OCI-LY7 (cell line): ENCODE data around the gene DOK1. TPM values are rescaled to one million over a fixed set of nuclear protein-coding genes. Genes with fewer than 3 reads are reported as not detected.

Experiments
- BruUV-seq: library from RNA; stranded (reverse); fragments of 400-500 nt; replicated peaks from 2 replicates; lab custom pipeline; 2021; lab: Mats Ljungman, UMichigan
- CTCF ChIA-PET: fragments of 300-600 bp; sonication (Branson Sonifier 250); formaldehyde crosslinking; loops from one replicate; lab custom pipeline; 2022; ENCODE audit warnings: antibody characterized with exemption; ENCODE audit not compliant: unreplicated experiment; lab: Charles Lee
- POLR2A ChIA-PET: fragments of 300-600 bp; sonication (Branson Sonifier 250); formaldehyde crosslinking; loops from one replicate; lab custom pipeline; 2022; ENCODE audit warnings: antibody characterized with exemption; lab: Charles Lee
- DNase-seq: peaks from one replicate; pipeline ENCODE4 v3.0.0-alpha.2; 2015; ENCODE audit warnings: low spot score
- H2AFZ ChIP-seq: fragments of 200-600 bp; sonication (generic), shearing (Covaris generic); 2 replicates; pipeline ENCODE4 v1.6.1; 2014; ENCODE audit warnings: mild to moderate bottlenecking, antibody characterized with exemption, low read length, moderate library complexity
- H3K27ac ChIP-seq: fragments of 200-600 bp; sonication (generic); 2 replicates; pipeline ENCODE4 v1.5.1; 2014; ENCODE audit warnings: mixed run types, low read depth, mild to moderate bottlenecking, moderate library complexity, low read length, inconsistent platforms; ENCODE audit not compliant: poor library complexity, severe bottlenecking
- H3K36me3 ChIP-seq: fragments of 200-600 bp; sonication (generic); 2 replicates; pipeline ENCODE4 v1.6.1; 2014; ENCODE audit warnings: mild to moderate bottlenecking, antibody characterized with exemption, low read length, moderate library complexity, mixed read lengths; ENCODE audit not compliant: insufficient read depth
- H3K4me1 ChIP-seq: fragments of 200-600 bp; sonication (generic); 2 replicates; pipeline ENCODE4 v1.5.1; 2014; ENCODE audit warnings: mild to moderate bottlenecking, low read length; ENCODE audit not compliant: insufficient read depth, poor library complexity, severe bottlenecking
- H3K4me2 ChIP-seq: fragments of 200-600 bp; sonication (generic); 2 replicates; pipeline ENCODE4 v1.6.1; 2014; ENCODE audit warnings: mild to moderate bottlenecking, low read length
- H3K4me3 ChIP-seq: fragments of 200-600 bp; sonication (generic); 2 replicates; pipeline ENCODE4 v1.5.1; 2014; ENCODE audit warnings: mild to moderate bottlenecking, low read depth, low read length; ENCODE audit not compliant: poor library complexity, severe bottlenecking
- H3K79me2 ChIP-seq: fragments of 200-600 bp; sonication (generic); 2 replicates; pipeline ENCODE4 v1.6.1; 2016; ENCODE audit warnings: low read depth, mild to moderate bottlenecking, low read length, moderate library complexity, mixed read lengths; ENCODE audit not compliant: insufficient read depth
- H3K9me2 ChIP-seq: fragments of 200-600 bp; sonication (generic); 2 replicates; pipeline ENCODE4 v1.6.1; 2016; ENCODE audit warnings: mild to moderate bottlenecking, low read length, mixed read lengths; ENCODE audit not compliant: insufficient read depth
- H3K9me3 ChIP-seq: fragments of 200-600 bp; sonication (generic); 2 replicates; pipeline ENCODE4 v1.6.1; 2014; ENCODE audit warnings: mild to moderate bottlenecking, mixed run types, low read length, mixed read lengths
- H4K20me1 ChIP-seq: fragments of 200-600 bp; sonication (generic); 2 replicates; pipeline ENCODE4 v1.6.1; 2014; ENCODE audit warnings: mild to moderate bottlenecking, antibody characterized with exemption, low read length, moderate library complexity, mixed read lengths; ENCODE audit not compliant: insufficient read depth
- EZH2phosphoT487 ChIP-seq: fragments of 200-600 bp; sonication (generic); IDR thresholded peaks from 2 replicates; pipeline ENCODE4 v1.6.1; 2018; ENCODE audit warnings: low read depth, borderline replicate concordance, mild to moderate bottlenecking, mixed run types, antibody characterized with exemption, low read length, moderate library complexity, mixed read lengths
- intact Hi-C: fragments of 100-400 bp; cut with micrococcal nuclease; formaldehyde crosslinking; loops from one replicate; pipeline ENCODE4 v1.10.0; 2022; ENCODE audit not compliant: unreplicated experiment
- total RNA-seq, 2 experiments: library from RNA; depleted of rRNA in 1 of 2; stranded (reverse); fragments of >200 nt in 1 of 2; shearing (Covaris generic) in 1 of 2; gene quantifications; 2 replicates each; pipeline ENCODE4 v1.2.3, GENCODE V29; 2014 to 2022
- TF ChIP-seq, protein P1 (sequence below): fragments of 200-600 bp; sonication (generic); conservative IDR thresholded peaks from 2 replicates; pipeline ENCODE4 v1.5.1; 2014; ENCODE audit warnings: mild to moderate bottlenecking, antibody characterized with exemption, low read length, moderate library complexity, mixed read lengths

DOK1 gene
- total RNA-seq, 2 experiments from 2014 or later = 9.5 to 13.4 TPM

DNA sequence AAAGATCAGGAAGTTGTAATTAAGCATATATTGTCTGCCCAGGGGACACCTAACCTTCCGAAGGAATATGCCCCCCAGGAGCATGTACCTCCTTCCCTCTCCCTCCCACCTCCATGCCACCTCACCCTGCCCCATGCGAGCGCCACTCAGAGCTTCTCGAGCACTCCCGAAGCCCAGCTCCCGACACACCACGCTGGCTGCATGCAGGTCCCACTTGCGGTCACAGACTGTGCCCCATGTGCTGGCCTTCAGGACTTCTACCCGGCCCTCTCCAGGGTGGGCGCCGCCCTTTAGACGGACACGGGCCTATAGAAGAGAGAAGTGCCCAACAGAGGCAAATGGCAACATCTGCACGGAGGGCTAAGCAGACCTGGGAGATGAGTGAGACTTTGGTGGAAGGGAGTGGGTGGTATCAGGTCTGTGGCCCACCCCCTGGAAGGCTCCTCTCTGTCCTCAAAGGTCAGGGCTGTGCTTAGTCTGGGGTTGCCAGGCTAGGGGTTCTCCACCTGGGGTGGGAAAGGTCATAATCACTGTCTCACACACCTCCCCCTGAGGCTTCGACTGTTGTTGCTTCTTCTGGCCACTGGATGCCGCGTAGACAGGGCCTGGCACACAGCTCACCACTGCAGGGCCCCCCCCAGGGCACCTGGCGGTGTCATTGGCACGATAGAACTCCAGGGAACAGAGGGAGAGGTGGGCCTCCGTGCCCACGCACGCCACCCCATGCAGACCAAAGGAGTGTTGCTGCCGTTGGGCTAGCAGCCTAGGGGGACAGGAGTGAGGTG is 18.2 kb upstream of the DOK1 start:
- CTCF ChIA-PET = no interaction called here
- H3K9me2 ChIP-seq = no peaks in the 10 kb centered on the region
- intact Hi-C loops = no loop called here
- no TSS peak for BruUV-seq
- H3K4me1 ChIP-seq = peaks cover 9% of the 10 kb centered on the region
- no peak overlapping the region for H2AFZ ChIP-seq
- H4K20me1 ChIP-seq = no peaks in the 10 kb centered on the region
- DNase-seq = no peak
- H3K4me2 ChIP-seq = no peak overlapping the region
- H3K9me3 ChIP-seq = no peaks in the 10 kb centered on the region
- peaks cover under 1% of the 10 kb centered on the region; the same call in 1 of the 2 replicates for H3K79me2 ChIP-seq
- POLR2A ChIA-PET = no interaction called here
- H3K4me3 ChIP-seq = no peak overlapping the region
- H3K27ac ChIP-seq = no peak overlapping the region
- TF ChIP-seq, protein P1, sequence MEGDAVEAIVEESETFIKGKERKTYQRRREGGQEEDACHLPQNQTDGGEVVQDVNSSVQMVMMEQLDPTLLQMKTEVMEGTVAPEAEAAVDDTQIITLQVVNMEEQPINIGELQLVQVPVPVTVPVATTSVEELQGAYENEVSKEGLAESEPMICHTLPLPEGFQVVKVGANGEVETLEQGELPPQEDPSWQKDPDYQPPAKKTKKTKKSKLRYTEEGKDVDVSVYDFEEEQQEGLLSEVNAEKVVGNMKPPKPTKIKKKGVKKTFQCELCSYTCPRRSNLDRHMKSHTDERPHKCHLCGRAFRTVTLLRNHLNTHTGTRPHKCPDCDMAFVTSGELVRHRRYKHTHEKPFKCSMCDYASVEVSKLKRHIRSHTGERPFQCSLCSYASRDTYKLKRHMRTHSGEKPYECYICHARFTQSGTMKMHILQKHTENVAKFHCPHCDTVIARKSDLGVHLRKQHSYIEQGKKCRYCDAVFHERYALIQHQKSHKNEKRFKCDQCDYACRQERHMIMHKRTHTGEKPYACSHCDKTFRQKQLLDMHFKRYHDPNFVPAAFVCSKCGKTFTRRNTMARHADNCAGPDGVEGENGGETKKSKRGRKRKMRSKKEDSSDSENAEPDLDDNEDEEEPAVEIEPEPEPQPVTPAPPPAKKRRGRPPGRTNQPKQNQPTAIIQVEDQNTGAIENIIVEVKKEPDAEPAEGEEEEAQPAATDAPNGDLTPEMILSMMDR = no peak; the same call in 1 of the 2 replicates
- no peak for TF ChIP-seq EZH2phosphoT487
- H3K36me3 ChIP-seq = peaks cover 22% of the 10 kb centered on the region; the same call in 1 of the 2 replicates

DNA sequence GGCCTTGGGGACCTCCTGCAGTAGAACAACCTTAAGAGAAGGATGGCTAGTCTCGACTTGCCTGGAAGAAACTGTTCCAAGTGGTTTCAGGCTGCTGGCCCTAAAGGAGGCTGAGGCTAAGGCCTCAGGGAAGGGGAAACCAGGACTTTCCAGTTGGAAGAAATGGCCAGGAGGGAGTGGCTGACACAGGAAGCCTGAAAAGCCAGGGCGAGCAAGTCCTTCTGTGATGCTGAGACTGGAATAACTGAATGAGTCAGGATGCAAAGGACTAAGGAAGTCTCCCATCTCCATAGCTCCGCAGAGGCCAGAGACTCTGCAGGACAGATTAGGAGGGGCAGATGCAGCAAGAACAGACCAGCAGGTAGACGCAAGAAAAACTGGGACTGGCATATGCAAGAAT is 17.4 kb upstream of the DOK1 start:
- H3K36me3 ChIP-seq = peaks cover 14% of the 10 kb centered on the region; the same call in 1 of the 2 replicates
- H3K79me2 ChIP-seq = no peaks in the 10 kb centered on the region
- H3K27ac ChIP-seq = no peak overlapping the region
- no peak overlapping the region for H2AFZ ChIP-seq
- peaks cover under 1% of the 10 kb centered on the region for H3K4me1 ChIP-seq
- no peaks in the 10 kb centered on the region for H4K20me1 ChIP-seq
- no peak overlapping the region for H3K4me3 ChIP-seq
- intact Hi-C loops = no loop called here
- POLR2A ChIA-PET = no interaction called here
- no peaks in the 10 kb centered on the region for H3K9me3 ChIP-seq
- DNase-seq = no peak
- no peak overlapping the region for H3K4me2 ChIP-seq
- no peaks in the 10 kb centered on the region for H3K9me2 ChIP-seq
- no TSS peak for BruUV-seq
- TF ChIP-seq EZH2phosphoT487 = no peak
- TF ChIP-seq, protein P1 = no peak
- CTCF ChIA-PET = no interaction called here

DNA sequence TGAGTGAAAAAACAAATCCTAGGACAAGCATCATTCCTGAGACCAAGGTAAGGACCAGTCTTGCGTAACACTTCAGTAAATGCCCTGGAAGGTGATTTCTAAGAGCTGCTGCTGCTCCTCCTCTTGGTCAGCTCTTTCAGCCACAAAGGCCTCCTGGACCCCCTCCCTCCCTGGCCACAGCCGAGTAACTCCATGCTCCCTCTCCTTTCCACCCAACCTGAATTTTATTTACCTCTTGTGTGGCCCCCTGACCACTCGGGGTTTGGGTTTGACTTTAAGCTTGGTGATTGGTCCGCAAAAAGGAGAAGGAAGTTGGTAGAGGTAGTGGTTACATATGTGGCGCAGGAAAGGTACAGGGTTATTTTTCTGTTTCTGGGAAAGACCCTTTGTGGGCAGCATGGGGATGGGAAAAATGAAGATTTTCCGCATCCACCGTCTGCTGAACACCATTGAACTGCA is 15.6 kb upstream of the DOK1 start:
- no peak overlapping the region for H3K4me3 ChIP-seq
- no peak overlapping the region for H2AFZ ChIP-seq
- no peaks in the 10 kb centered on the region for H4K20me1 ChIP-seq
- no peaks in the 10 kb centered on the region for H3K79me2 ChIP-seq
- ChIA-PET POLR2A (no interaction called here), CTCF (no interaction called here)
- no peak for DNase-seq
- no peaks in the 10 kb centered on the region for H3K9me2 ChIP-seq
- no peaks in the 10 kb centered on the region for H3K4me1 ChIP-seq
- no peak overlapping the region for H3K4me2 ChIP-seq
- intact Hi-C loops = no loop called here
- no peaks in the 10 kb centered on the region for H3K36me3 ChIP-seq
- no peaks in the 10 kb centered on the region for H3K9me3 ChIP-seq
- no TSS peak for BruUV-seq
- TF ChIP-seq EZH2phosphoT487 = no peak
- TF ChIP-seq, protein P1 = no peak
- no peak overlapping the region for H3K27ac ChIP-seq
